AG09319 (cell line): ENCODE results near the gene TERC.

Experiments
- DNase-seq: peaks from one replicate; pipeline ENCODE4 v3.0.0-alpha.2; 2010; ENCODE audit warnings: low read depth; ENCODE audit errors: extremely low read depth
- TF ChIP-seq, protein P1 (sequence below): IDR thresholded peaks from 2 replicates; pipeline ENCODE4 v1.5.1; 2011; ENCODE audit warnings: low read depth, mild to moderate bottlenecking, inconsistent platforms, low read length, moderate library complexity

The TERC gene

DNA sequence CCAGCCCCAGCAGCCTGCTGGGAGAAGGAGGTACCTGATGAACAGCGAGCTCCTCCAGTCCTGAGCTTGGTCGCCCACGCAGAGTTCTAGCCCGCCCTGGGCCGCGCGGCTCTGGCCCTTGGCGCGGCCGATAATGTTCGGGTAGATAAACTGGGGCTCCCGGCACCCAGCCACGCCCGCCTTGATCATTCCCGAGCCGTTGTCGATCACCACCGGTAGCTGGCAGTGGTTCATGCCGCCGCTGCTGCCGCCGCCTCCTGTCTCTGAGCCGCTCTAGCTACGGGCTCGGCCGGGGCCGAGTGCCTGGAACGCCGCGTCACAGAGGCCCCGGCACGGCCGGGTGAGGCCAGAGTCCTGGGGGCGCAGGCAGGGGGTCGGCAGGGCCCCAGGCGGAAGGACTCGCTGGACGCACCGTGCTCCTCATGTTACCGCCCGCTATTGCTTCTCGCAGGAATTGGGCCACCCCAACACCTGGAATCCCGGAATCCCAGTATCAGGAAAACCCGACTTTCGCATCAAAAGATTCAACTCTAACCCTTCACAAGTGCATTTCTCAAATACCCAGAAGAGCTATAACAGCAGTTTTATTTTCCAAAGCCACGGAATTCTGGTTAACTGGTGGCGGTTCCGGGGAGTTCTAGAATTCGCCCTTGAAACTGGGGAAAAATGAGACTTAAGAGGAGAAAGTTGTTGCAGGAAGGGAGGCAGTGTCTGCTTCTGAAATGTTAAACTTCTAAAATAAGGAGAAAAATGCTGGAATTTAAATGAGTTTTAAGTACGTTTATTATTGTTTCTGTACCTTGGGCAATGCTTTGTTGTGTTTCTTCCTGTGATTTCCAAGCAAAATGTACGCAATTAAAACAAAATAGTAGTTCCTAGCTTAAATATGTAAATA, 4.7 kb upstream of the TERC start, which contains the start of gene ACTRT3:
Gene ACTRT3 (minus strand): TSS at position 275 of the 895 bp plus-strand sequence. CDS start 41 bp downstream, at position 234.
- TF ChIP-seq, protein P1, sequence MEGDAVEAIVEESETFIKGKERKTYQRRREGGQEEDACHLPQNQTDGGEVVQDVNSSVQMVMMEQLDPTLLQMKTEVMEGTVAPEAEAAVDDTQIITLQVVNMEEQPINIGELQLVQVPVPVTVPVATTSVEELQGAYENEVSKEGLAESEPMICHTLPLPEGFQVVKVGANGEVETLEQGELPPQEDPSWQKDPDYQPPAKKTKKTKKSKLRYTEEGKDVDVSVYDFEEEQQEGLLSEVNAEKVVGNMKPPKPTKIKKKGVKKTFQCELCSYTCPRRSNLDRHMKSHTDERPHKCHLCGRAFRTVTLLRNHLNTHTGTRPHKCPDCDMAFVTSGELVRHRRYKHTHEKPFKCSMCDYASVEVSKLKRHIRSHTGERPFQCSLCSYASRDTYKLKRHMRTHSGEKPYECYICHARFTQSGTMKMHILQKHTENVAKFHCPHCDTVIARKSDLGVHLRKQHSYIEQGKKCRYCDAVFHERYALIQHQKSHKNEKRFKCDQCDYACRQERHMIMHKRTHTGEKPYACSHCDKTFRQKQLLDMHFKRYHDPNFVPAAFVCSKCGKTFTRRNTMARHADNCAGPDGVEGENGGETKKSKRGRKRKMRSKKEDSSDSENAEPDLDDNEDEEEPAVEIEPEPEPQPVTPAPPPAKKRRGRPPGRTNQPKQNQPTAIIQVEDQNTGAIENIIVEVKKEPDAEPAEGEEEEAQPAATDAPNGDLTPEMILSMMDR = no peak
- no peak for DNase-seq

DNA sequence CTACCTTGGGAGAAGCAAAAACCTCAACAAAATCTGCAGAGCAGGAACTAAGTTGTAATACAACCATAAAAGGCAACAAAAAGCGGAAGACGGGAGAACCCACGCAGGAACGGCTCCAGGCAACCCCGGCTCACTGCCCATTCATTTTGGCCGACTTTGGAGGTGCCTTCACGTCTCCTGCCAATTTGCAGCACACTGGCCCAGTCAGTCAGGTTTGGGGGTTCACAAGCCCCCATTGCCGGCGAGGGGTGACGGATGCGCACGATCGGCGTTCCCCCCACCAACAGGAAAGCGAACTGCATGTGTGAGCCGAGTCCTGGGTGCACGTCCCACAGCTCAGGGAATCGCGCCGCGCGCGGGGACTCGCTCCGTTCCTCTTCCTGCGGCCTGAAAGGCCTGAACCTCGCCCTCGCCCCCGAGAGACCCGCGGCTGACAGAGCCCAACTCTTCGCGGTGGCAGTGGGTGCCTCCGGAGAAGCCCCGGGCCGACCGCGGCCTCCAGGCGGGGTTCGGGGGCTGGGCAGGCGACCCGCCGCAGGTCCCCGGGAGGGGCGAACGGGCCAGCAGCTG, 463 bp downstream of the TERC start:
- DNase-seq = no peak
- TF ChIP-seq, protein P1 = no peak

DNA sequence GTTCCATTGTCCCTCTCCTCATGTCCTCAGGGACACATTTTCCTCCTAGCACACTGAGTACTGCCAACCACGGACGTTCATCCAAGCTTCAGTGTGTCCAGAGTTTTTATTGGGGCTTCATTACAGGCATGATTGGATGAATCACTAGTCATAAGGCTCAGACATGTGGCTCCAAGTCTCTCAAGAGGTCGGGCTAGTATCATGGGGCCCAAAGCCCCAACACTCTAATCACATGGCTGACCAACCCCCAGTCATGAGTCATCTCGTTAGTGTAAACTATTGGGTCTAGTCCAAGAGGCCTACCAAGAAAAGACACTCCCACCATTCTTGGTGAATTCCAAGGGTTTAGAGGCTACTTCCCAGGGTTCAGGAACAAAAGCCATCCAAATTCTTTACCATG, 4.4 kb downstream of the TERC start:
- TF ChIP-seq, protein P1 = no peak
- no peak for DNase-seq

DNA sequence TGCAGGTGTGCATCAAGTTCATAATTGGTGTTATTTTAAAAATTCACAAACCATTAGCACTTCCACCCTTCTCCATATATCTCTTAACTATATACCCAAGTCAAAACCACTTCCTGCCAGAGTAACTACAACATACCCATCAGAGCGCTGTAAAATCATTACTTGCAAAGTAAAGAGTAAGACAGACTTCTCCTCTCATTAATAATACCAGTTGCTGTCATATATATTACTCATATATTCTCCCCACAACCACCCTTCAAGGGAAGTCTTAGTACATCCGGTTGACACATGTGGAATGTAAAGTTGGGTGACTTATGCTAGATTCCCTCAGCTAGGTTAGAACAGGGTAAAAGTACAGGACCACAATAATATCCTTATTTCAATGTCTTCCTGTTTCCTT, 5.6 kb downstream of the TERC start:
- DNase-seq = no peak
- TF ChIP-seq, protein P1 = no peak

DNA sequence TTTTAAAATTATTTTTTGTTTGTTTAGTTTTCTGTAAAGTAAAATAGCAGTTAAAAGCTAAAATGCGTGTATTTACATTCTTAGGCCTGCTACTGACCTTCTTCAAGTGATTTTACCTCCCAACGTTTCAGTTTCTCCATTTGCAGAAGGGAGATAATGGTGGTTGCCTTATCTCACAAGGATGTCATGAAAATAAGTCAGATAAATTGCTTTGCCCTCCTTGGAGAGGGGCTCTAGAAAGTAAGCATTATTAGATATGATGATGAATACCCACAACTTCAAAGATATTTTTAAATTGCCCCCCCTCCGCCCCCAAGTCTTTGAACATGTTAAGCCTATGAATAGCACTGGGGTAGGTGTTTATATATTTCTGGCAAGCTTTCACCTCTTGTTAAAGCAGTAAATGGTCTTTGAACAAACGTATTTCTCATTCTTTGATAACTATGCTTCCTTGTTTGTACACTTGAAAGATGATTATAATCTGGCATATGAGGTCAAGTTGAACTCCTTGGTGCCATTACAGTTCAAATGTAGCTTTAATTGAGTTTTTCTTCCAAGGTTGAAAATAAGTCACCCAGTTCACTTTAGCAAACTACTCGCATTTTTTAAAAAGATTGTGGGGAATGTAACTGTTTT, 6.4 kb downstream of the TERC start:
- no peak for DNase-seq
- TF ChIP-seq, protein P1 = no peak

DNA sequence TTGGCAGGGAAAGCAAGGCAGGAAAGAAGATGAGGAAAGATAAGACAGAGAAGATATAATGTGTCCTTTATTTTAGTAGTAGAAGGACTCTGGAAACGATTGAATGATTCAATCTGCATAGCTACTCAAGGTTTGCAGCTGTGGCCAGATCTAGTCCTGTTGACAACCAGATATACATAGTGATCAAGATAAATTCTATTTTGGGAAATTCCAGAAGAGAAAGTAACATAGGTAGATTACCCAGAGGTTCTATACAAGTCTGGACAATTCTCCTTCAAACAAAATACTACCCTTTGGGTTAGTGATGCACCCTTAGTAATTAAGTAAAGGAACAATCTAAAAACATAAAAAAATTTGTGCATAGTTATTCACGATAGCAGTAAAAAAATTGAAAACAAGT, 9.4 kb downstream of the TERC start:
- TF ChIP-seq, protein P1 = no peak
- DNase-seq = no peak

DNA sequence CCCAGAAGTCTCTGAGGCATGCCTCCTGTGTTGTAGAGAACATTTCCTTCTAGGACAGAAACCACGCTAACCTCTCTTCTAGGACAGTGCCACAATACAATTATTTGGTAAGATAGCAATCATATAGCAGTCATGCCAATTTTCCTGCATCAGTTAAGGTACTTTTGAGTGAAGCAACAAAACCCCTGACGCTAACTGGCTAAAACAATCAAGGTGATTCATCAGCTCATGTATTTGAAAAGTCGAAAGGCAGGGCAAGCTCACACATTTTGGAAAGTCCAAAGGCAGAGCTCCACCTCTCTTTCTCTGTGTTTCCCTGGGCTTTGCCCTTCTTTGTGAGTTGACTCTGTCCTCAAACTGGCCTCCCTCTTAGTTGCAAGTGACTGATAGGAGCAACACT, 10.1 kb downstream of the TERC start:
- TF ChIP-seq, protein P1 = no peak
- DNase-seq = no peak
